Hepatocyte (in vitro differentiated cells): ENCODE data around the gene TMEM117.

ENCODE experiments used
- EZH2 ChIP-seq: fragments of 200-600 bp; sonication (generic); IDR thresholded peaks from 2 replicates; pipeline ENCODE4 v1.6.1; 2016; ENCODE audit warnings: antibody characterized with exemption, mild to moderate bottlenecking, borderline replicate concordance
- TF ChIP-seq, protein P1 (sequence below): fragments of 200-600 bp; sonication (generic); IDR thresholded peaks from 2 replicates; pipeline ENCODE4 v1.5.1; 2016; ENCODE audit warnings: antibody characterized with exemption, mild to moderate bottlenecking; ENCODE audit not compliant: poor library complexity

DNA sequence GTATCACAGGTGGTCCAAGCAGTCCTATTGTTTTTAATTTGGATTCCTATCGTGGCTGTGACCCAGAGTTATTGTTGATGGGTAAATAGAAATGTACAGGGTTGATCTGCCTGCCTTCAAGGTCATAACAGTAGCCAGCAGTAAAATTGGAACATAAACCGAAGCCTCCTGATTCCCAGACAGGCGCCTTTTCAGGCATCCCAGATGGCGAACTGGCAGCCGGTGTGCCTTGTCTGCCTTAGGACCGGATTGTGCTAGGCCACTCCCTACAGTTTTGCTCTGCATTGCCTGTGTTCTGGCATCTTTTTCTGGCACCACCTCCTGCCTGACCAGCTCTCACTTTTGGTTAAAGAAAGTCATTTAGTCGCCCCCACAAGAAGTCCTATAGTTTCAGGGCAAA, 22.2 kb downstream of the TMEM117 start:
- TF ChIP-seq, protein P1, sequence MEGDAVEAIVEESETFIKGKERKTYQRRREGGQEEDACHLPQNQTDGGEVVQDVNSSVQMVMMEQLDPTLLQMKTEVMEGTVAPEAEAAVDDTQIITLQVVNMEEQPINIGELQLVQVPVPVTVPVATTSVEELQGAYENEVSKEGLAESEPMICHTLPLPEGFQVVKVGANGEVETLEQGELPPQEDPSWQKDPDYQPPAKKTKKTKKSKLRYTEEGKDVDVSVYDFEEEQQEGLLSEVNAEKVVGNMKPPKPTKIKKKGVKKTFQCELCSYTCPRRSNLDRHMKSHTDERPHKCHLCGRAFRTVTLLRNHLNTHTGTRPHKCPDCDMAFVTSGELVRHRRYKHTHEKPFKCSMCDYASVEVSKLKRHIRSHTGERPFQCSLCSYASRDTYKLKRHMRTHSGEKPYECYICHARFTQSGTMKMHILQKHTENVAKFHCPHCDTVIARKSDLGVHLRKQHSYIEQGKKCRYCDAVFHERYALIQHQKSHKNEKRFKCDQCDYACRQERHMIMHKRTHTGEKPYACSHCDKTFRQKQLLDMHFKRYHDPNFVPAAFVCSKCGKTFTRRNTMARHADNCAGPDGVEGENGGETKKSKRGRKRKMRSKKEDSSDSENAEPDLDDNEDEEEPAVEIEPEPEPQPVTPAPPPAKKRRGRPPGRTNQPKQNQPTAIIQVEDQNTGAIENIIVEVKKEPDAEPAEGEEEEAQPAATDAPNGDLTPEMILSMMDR = no peak
- TF ChIP-seq EZH2 = no peak
